HG02763 (cell line): Measurements from ENCODE around the gene LRRC74A.

Experiments used
- ATAC-seq: cut with Tn5 transposase; IDR thresholded peaks from one replicate; pipeline ENCODE4 v1.9.1; 2021; ENCODE audit warnings: mild to moderate bottlenecking, moderate library complexity; ENCODE audit not compliant: unreplicated experiment

Gene LRRC74A

GRCh38 chr14:76918256-76918781 is 92.1 kb downstream of the LRRC74A start:
- ATAC-seq, result no peak

- no peak for ATAC-seq
These were observed 92.7 kb downstream of the LRRC74A start for GRCh38 chr14:76918782-76919394.
